ENCODE data around the gene SFR1.

DNA sequence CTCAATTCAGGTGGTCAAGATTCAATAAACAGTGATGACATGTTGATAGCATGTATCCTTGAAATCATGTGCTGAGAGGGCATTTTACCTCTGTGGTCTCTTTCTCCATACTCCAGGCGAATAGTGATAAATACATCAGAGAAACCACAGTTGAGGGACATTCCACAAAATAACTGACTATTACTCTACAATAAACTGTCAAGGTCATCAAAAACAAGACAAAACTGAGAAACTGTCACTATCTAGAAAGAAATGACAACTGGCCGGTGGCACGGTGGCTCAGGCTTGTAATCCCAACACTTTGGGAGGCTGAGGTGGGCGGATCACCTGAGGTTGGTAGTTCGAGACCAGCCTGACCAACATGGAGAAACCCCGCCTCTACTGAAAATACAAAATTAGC is 16.2 kb downstream of the SFR1 start:
- TF ChIP-seq CTCF (IDR thresholded peaks at IDR 0.05) (no peak), CBFB (CRISPR knock-in tag; IDR thresholded peaks at IDR 0.05; ENCODE audit: low read depth) (no peak), SOX15 (CRISPR knock-in tag; IDR thresholded peaks at IDR 0.05) (no peak), USF2 (CRISPR knock-in tag; IDR thresholded peaks at IDR 0.05) (no peak), NFYB (CRISPR knock-in tag; conservative IDR thresholded peaks at IDR 0.05; ENCODE audit: low read depth) (no peak), KAT7 (CRISPR knock-in tag; IDR thresholded peaks at IDR 0.05; ENCODE audit: borderline replicate concordance) (no peak)
- TF ChIP-seq, protein P1, sequence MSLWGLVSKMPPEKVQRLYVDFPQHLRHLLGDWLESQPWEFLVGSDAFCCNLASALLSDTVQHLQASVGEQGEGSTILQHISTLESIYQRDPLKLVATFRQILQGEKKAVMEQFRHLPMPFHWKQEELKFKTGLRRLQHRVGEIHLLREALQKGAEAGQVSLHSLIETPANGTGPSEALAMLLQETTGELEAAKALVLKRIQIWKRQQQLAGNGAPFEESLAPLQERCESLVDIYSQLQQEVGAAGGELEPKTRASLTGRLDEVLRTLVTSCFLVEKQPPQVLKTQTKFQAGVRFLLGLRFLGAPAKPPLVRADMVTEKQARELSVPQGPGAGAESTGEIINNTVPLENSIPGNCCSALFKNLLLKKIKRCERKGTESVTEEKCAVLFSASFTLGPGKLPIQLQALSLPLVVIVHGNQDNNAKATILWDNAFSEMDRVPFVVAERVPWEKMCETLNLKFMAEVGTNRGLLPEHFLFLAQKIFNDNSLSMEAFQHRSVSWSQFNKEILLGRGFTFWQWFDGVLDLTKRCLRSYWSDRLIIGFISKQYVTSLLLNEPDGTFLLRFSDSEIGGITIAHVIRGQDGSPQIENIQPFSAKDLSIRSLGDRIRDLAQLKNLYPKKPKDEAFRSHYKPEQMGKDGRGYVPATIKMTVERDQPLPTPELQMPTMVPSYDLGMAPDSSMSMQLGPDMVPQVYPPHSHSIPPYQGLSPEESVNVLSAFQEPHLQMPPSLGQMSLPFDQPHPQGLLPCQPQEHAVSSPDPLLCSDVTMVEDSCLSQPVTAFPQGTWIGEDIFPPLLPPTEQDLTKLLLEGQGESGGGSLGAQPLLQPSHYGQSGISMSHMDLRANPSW (CRISPR knock-in tag; conservative IDR thresholded peaks at IDR 0.05; ENCODE audit: low read depth): no peak

Data from WTC11 (cell line).